H1 (cell line): ENCODE results near the gene MRPL42. TPM values are rescaled to one million over a fixed set of nuclear protein-coding genes. Genes with fewer than 3 reads are reported as not detected.

Experiments used
- CTCF ChIA-PET: fragments of 300-600 bp; sonication (Branson Sonifier 250); formaldehyde crosslinking; loops from one replicate; lab custom pipeline; 2021; ENCODE audit not compliant: partially characterized antibody; lab: Charles Lee
- POLR2A ChIA-PET: fragments of 300-600 bp; sonication (Branson Sonifier 250); formaldehyde crosslinking; loops from one replicate; lab custom pipeline; 2021; ENCODE audit warnings: inconsistent platforms; ENCODE audit not compliant: partially characterized antibody; lab: Charles Lee
- DNase-seq, 2 experiments: peaks; one replicate each; pipeline versions ENCODE4 v3.0.0 to v3.0.0-alpha.2; 2010 to 2022; ENCODE audit warnings: low spot score in 2 of 2, low read depth in 1 of 2, mixed read lengths in 1 of 2
- FAIRE-seq: peaks from 2 replicates; lab custom pipeline; 2011; peaks lifted over from hg19 to GRCh38; lab: Jason Lieb, UNC
- H2AFZ ChIP-seq: 2 replicates; pipeline ENCODE4 v1.8.1; 2012; ENCODE audit warnings: low read length, inconsistent platforms
- H2AK5ac ChIP-seq: 2 replicates; pipeline ENCODE4 v1.6.1; 2013; ENCODE audit warnings: low read depth, low read length
- H2BK120ac ChIP-seq: replicated peaks from 2 replicates; pipeline ENCODE3; 2013; ENCODE audit warnings: low read depth, low read length, inconsistent platforms
- H2BK12ac ChIP-seq: 2 replicates; pipeline ENCODE4 v1.6.1; 2013; ENCODE audit warnings: low read depth, low read length
- H2BK15ac ChIP-seq: 2 replicates; pipeline ENCODE4 v1.6.1; 2013; ENCODE audit warnings: low read length
- H2BK20ac ChIP-seq: 2 replicates; pipeline ENCODE4 v1.6.1; 2013; ENCODE audit warnings: low read length
- H2BK5ac ChIP-seq: 2 replicates; pipeline ENCODE4 v1.6.1; 2013; ENCODE audit warnings: low read depth, low read length
- H3K14ac ChIP-seq: 2 replicates; pipeline ENCODE4 v1.6.1; 2013; ENCODE audit warnings: inconsistent platforms; ENCODE audit not compliant: insufficient read length
- H3K18ac ChIP-seq: 2 replicates; pipeline ENCODE4 v1.6.1; 2013; ENCODE audit warnings: low read length; ENCODE audit errors: extremely low read depth
- H3K23ac ChIP-seq: 2 replicates; pipeline ENCODE4 v1.6.1; 2013; ENCODE audit warnings: inconsistent platforms; ENCODE audit not compliant: insufficient read length
- H3K23me2 ChIP-seq: 2 replicates; pipeline ENCODE4 v1.6.1; 2013; ENCODE audit warnings: low read depth, low read length
- H3K27ac ChIP-seq: 2 replicates; pipeline ENCODE4 v1.6.1; 2011; ENCODE audit warnings: low read depth, low read length, inconsistent platforms
- H3K27me3 ChIP-seq, 4 experiments: replicated peaks in 1 of 4; 1 replicate in 1 of 4; 2 replicates in 3 of 4; pipeline versions ENCODE4 v1.6.1 to v1.8.1; 2011 to 2013; ENCODE audit warnings: low read length in 3 of 4, mild to moderate bottlenecking in 3 of 4, inconsistent platforms in 2 of 4, mixed read lengths in 2 of 4, moderate library complexity in 1 of 4; ENCODE audit not compliant: control insufficient read depth in 3 of 4, insufficient read depth in 3 of 4; ENCODE audit errors: extremely low read depth in 1 of 4
- H3K36me3 ChIP-seq, 4 experiments: 2 replicates each; pipeline versions ENCODE4 v1.6.1 to v1.8.1; 2011 to 2013; ENCODE audit warnings: mild to moderate bottlenecking in 4 of 4, low read length in 3 of 4, moderate library complexity in 2 of 4, control low read depth in 1 of 4, inconsistent platforms in 1 of 4; ENCODE audit not compliant: insufficient read depth in 4 of 4, control insufficient read depth in 2 of 4
- H3K4ac ChIP-seq: replicated peaks from 2 replicates; pipeline ENCODE3; 2013; ENCODE audit warnings: low read length, low read depth, mixed read lengths, inconsistent platforms; ENCODE audit not compliant: insufficient read length
- H3K4me1 ChIP-seq, 4 experiments: replicated peaks in 1 of 4; 1 replicate in 1 of 4; 2 replicates in 3 of 4; pipeline versions ENCODE4 v1.6.1 to v1.8.1; 2011 to 2013; ENCODE audit warnings: low read length in 3 of 4, inconsistent platforms in 2 of 4, mixed read lengths in 1 of 4; ENCODE audit not compliant: insufficient read depth in 4 of 4, control insufficient read depth in 3 of 4
- H3K4me2 ChIP-seq, 2 experiments: 2 replicates each; pipeline versions ENCODE4 v1.6.1 to v1.8.1; 2011 to 2013; ENCODE audit warnings: low read depth in 2 of 2, low read length in 2 of 2, control low read depth in 1 of 2, inconsistent platforms in 1 of 2, mild to moderate bottlenecking in 1 of 2; ENCODE audit not compliant: insufficient read depth in 1 of 2
- H3K4me3 ChIP-seq, 4 experiments: fragments of 200-600, 300-600 bp in 1 of 4; sonication (generic), shearing (Covaris generic), sonication (Bioruptor Twin) in 1 of 4; 2 replicates each; pipeline versions ENCODE4 v1.5.1 to v1.8.1; 2011 to 2016; ENCODE audit warnings: low read length in 4 of 4, low read depth in 3 of 4, control low read depth in 2 of 4, inconsistent platforms in 2 of 4, mild to moderate bottlenecking in 2 of 4, mixed read lengths in 1 of 4, moderate library complexity in 1 of 4; ENCODE audit not compliant: insufficient read depth in 2 of 4; ENCODE audit errors: extremely low read depth in 1 of 4
- H3K56ac ChIP-seq: replicated peaks from 2 replicates; pipeline ENCODE3; 2013; ENCODE audit warnings: low read depth, mild to moderate bottlenecking, mixed read lengths, low read length, inconsistent platforms; ENCODE audit not compliant: insufficient read length
- H3K79me1 ChIP-seq: 2 replicates; pipeline ENCODE4 v1.6.1; 2013; ENCODE audit warnings: low read depth, low read length, control low read depth
- H3K79me2 ChIP-seq, 2 experiments: 2 replicates each; pipeline versions ENCODE4 v1.6.1 to v1.8.1; 2012 to 2013; ENCODE audit warnings: low read length in 2 of 2, mild to moderate bottlenecking in 2 of 2, inconsistent platforms in 1 of 2; ENCODE audit not compliant: insufficient read depth in 2 of 2, control insufficient read depth in 1 of 2
- H3K9ac ChIP-seq, 4 experiments: replicated peaks in 1 of 4; 1 replicate in 1 of 4; 2 replicates in 3 of 4; pipeline versions ENCODE4 v1.6.1 to v1.8.1; 2011 to 2013; ENCODE audit warnings: low read depth in 3 of 4, low read length in 3 of 4, control low read depth in 2 of 4, mild to moderate bottlenecking in 2 of 4, moderate library complexity in 2 of 4, inconsistent platforms in 1 of 4; ENCODE audit errors: extremely low read depth in 1 of 4
- H3K9me3 ChIP-seq, 2 experiments: 2 replicates each; pipeline versions ENCODE4 v1.6.1 to v1.8.1; 2012 to 2013; ENCODE audit warnings: mild to moderate bottlenecking in 2 of 2, moderate library complexity in 2 of 2, control low read depth in 1 of 2, inconsistent platforms in 1 of 2, low read depth in 1 of 2, low read length in 1 of 2, mixed read lengths in 1 of 2; ENCODE audit not compliant: insufficient read depth in 2 of 2
- H4K20me1 ChIP-seq, 2 experiments: replicated peaks in 1 of 2; 2 replicates each; pipeline versions ENCODE3 to v1.8.1; 2011 to 2013; ENCODE audit warnings: inconsistent platforms in 2 of 2, low read length in 2 of 2, mild to moderate bottlenecking in 1 of 2; ENCODE audit not compliant: insufficient read depth in 2 of 2, control insufficient read depth in 1 of 2
- H4K5ac ChIP-seq: 2 replicates; pipeline ENCODE4 v1.6.1; 2013; ENCODE audit warnings: low read length, low read depth, mixed read lengths, inconsistent platforms; ENCODE audit not compliant: insufficient read length
- H4K8ac ChIP-seq: 2 replicates; pipeline ENCODE4 v1.8.0; 2013; ENCODE audit warnings: mild to moderate bottlenecking, moderate library complexity, low read length, inconsistent platforms; ENCODE audit not compliant: insufficient read depth; ENCODE audit errors: extremely low read depth
- H4K91ac ChIP-seq: replicated peaks from 2 replicates; pipeline ENCODE3; 2013; ENCODE audit warnings: low read length, mixed read lengths, inconsistent platforms; ENCODE audit not compliant: insufficient read length
- SP2 ChIP-seq: IDR thresholded peaks from 2 replicates; pipeline ENCODE4 v1.6.1; 2012; ENCODE audit warnings: mild to moderate bottlenecking, low read length, inconsistent platforms
- SUZ12 ChIP-seq: fragments of 200-600 bp; sonication (generic); IDR thresholded peaks from 2 replicates; pipeline ENCODE4 v1.6.1; 2012; ENCODE audit warnings: mild to moderate bottlenecking, inconsistent platforms, low read length, moderate library complexity, mixed read lengths
- TAF1 ChIP-seq: IDR thresholded peaks from 2 replicates; pipeline ENCODE4 v1.6.1; 2011; ENCODE audit warnings: mild to moderate bottlenecking, low read depth, low read length
- WGBS, 2 experiments: shearing (Covaris generic) in 1 of 2; methylation state at CpG; one replicate each; pipeline versions ENCODE4 v1.1.6 to v1.1.7; 2013 to 2015; ENCODE audit warnings: low lambda C conversion rate in 2 of 2, mixed read lengths in 2 of 2, inconsistent platforms in 1 of 2, low coverage in 1 of 2, missing lambda C conversion rate in 1 of 2; ENCODE audit not compliant: insufficient replicate concordance in 2 of 2, insufficient coverage in 1 of 2, insufficient read length in 1 of 2; ENCODE audit errors: extremely low coverage in 1 of 2, missing lambda C conversion rate in 1 of 2; 5-methylcytosine and 5-hydroxymethylcytosine counted together
- polyA plus RNA-seq, 7 experiments: library from polyadenylated mRNA; depleted of rRNA in 3 of 7; stranded (reverse) in 5 of 7; unstranded in 2 of 7; fragments of >200 nt in 5 of 7; fragments of 200-250 nt in 2 of 7; gene quantifications; 1 replicate in 5 of 7; 2 replicates in 1 of 7; 4 replicates in 1 of 7; pipeline versions ENCODE4 v1.2.1 to v1.2.3, GENCODE V29; 2011 to 2013; ENCODE audit warnings: missing spikeins in 2 of 7, mixed read lengths in 2 of 7
- total RNA-seq: library from RNA; stranded (reverse); fragmentation: NEBNext Ultra II Directional; extraction: Animal tissue kit (Norgen Biotek cat#: 25700); gene quantifications from 2 replicates; pipeline ENCODE4 v1.2.1, GENCODE V29; 2021
- TF ChIP-seq, protein P1 (sequence below): IDR thresholded peaks from 2 replicates; pipeline ENCODE4 v1.6.1; 2011; ENCODE audit warnings: low read depth, mild to moderate bottlenecking, low read length; ENCODE audit not compliant: insufficient read depth

Gene MRPL42
- total and polyA plus RNA-seq, 2 of the 8 experiments (the other 6 are each of a cell fraction or from before 2014, with no cell fraction given) = 110 to 176 TPM

DNA sequence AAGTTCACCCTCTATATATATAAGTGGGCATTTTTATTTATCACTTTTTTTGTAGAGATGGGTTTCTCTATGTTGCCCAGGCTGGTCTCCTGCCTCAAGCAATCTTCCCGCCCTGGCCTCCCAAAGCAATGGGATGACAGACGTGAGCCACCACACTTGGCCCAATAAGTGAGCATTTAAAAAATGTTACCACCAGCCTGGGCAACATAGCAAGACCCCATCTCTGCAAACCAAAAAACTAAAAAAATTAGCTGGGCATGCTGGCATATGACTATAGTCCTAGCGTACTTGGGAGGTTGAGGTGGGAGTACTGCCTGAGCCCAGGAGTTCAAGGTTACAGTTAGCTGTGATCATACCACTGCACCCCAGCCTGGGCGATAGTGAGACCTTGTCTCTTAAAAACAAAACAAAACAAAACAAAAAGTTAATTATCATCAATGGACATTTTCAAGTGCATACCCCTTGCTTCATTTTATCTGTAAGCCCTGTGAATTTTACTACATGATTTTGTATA lies 49.3 kb upstream of the MRPL42 start:
- Histone ChIP-seq H3K9ac (no peak overlapping the region), H3K4ac (no peak overlapping the region), H3K23me2 (no peaks in the 10 kb centered on the region; the same call in 1 of the 2 replicates), H4K8ac (no peak overlapping the region), H3K56ac (no peak overlapping the region), H2AFZ (no peak overlapping the region), H3K4me2 (no peak overlapping the region), H3K79me1 (peaks cover 5% of the 10 kb centered on the region; the same call in 1 of the 2 replicates), H2BK20ac (no peak overlapping the region), H3K23ac (no peak overlapping the region), H3K27ac (no peak overlapping the region), H4K91ac (no peak overlapping the region), H3K18ac (no peak overlapping the region), H4K5ac (no peak overlapping the region), H2AK5ac (no peak overlapping the region), H3K79me2 (peaks cover 31 to 98% of the 10 kb centered on the region in 2 experiments), H3K4me3 (no peak overlapping the region), H3K14ac (no peak overlapping the region), H3K27me3 (no peaks in the 10 kb centered on the region), H3K36me3 (no peaks in the 10 kb centered on the region), H3K4me1 (peaks cover 0 to 3% (median under 1%) of the 10 kb centered on the region in 4 experiments; a peak in 3 of 7 replicates), H2BK120ac (no peak overlapping the region), H2BK15ac (no peak overlapping the region), H3K9me3 (no peaks in the 10 kb centered on the region), H2BK5ac (no peak overlapping the region), H4K20me1 (peaks cover 14 to 23% of the 10 kb centered on the region in 2 experiments), H2BK12ac (no peak overlapping the region)
- DNase-seq = no peak
- no peak for FAIRE-seq
- CTCF ChIA-PET = no interaction called here
- TF ChIP-seq SUZ12 = no peak
- TF ChIP-seq, protein P1, sequence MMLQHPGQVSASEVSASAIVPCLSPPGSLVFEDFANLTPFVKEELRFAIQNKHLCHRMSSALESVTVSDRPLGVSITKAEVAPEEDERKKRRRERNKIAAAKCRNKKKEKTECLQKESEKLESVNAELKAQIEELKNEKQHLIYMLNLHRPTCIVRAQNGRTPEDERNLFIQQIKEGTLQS = no peak
- no peak for TF ChIP-seq TAF1
- no peak for TF ChIP-seq SP2
- POLR2A ChIA-PET = interaction anchor here (1.5 kb wide), 1 partner anchor 14 kb away, joined by 5 read pairs; no protein-coding TSS in a partner anchor
- WGBS, 2 experiments = 83% methylated on average over 4 of the region's 4 CpGs; no CpG with 5 or more reads in 1 of the 2 experiments
